Fibroblast of villous mesenchyme (primary cell): ENCODE results near the gene EMC10. TPM values are rescaled to one million over a fixed set of nuclear protein-coding genes. Genes with fewer than 3 reads are reported as not detected.

Experiments used
- DNase-seq: peaks from one replicate; pipeline ENCODE4 v3.0.0-alpha.2; 2010; ENCODE audit warnings: low read depth
- H3K4me3 ChIP-seq: 2 replicates; pipeline ENCODE4 v1.5.1; 2011; ENCODE audit warnings: low read depth, mild to moderate bottlenecking, low read length
- total RNA-seq: library from RNA; depleted of rRNA; stranded (reverse); fragments of >200 nt; gene quantifications from 2 replicates; pipeline ENCODE4 v1.2.3, GENCODE V29; 2012
- TF ChIP-seq, protein P1 (sequence below): IDR thresholded peaks from 2 replicates; pipeline ENCODE4 v1.5.1; 2012; ENCODE audit warnings: low read depth, mild to moderate bottlenecking, low read length; ENCODE audit not compliant: insufficient read depth

EMC10 gene
- total RNA-seq, 1 donor, result 40.6 TPM

DNA sequence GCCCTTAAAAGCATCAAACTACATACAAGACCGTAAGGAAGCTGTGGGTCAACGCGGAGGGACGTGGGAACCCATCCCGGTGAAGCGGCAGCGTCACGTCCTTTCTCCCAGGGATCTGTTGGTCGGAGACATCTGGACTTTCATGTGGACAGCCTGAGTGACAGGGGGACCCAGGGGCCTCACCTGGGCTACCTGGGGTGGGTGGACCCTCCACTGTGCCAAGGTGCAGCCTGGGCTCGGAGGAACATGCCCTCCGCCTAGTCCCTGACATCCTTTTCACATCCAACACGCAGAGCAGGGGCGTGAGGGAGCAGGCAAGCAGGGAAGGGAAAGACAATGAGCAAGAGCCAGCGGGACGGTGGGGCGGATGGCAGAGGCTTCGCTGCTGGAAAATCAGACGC is 14.1 kb downstream of the EMC10 start:
- TF ChIP-seq, protein P1, sequence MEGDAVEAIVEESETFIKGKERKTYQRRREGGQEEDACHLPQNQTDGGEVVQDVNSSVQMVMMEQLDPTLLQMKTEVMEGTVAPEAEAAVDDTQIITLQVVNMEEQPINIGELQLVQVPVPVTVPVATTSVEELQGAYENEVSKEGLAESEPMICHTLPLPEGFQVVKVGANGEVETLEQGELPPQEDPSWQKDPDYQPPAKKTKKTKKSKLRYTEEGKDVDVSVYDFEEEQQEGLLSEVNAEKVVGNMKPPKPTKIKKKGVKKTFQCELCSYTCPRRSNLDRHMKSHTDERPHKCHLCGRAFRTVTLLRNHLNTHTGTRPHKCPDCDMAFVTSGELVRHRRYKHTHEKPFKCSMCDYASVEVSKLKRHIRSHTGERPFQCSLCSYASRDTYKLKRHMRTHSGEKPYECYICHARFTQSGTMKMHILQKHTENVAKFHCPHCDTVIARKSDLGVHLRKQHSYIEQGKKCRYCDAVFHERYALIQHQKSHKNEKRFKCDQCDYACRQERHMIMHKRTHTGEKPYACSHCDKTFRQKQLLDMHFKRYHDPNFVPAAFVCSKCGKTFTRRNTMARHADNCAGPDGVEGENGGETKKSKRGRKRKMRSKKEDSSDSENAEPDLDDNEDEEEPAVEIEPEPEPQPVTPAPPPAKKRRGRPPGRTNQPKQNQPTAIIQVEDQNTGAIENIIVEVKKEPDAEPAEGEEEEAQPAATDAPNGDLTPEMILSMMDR, result no peak
- DNase-seq, result no peak
- H3K4me3 ChIP-seq, result no peak overlapping the region

DNA sequence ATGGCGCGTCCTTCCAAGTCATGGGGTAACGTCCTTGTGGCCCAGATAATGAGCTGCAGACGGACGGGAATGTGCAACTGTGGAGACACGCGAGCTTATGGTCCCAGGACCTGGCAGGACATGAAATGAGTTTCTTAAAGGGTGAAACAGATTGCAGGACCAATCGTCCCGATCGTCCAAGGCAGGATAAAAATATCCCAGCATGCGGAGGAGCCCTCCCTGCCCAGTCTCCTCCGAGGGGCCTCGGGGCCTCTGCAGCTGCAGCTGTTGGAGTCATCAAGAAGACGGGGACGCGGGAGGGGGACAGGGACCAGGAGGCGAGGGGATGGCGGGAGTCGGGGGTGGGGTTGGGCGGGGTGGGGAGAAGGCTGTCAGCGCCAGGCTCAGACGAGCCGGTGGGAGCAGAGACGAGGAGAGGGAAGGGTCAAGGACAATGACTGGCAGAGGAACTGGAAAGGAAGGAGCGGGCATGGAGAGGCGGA is 14.7 kb downstream of the EMC10 start:
- TF ChIP-seq, protein P1, result no peak
- no peak overlapping the region for H3K4me3 ChIP-seq
- DNase-seq, result no peak

DNA sequence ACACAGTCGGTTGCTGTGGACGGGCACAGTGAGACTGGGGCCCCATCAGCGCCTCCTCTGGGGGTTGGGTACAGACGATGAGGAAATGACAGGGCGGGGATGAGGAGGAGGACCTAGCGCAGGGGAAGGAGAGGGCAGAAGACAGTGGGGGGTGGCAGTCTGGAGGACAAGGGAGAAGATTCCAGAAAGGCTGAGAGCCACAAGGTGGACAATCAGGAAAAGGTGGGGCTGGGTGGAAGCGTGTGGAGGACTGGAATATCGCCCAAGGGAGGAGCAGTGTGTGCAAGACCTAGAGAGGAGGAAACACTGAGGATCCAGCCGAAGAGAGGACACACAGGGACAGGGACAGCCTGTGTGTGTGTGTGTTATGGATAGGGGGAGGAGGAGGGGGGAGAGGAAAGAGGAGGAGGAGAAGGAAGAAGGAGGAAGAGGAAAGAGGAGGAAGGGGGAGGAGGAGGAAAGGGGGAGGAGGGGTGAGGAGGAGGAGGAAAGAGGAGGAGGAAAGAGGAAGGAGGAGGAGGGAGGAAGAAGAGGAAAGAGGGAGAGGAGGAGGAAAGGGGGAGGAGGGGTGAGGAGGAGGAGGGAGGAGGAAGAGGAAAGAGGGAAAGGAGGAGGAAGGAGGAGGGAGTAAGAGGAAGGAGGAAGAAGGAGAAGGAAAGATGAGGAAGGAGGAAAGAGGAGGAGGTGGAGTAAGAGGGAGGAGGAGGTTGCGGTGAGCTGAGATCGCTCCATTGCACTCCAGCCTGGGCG is 16.2 kb downstream of the EMC10 start:
- TF ChIP-seq, protein P1, result no peak
- DNase-seq, result no peak
- H3K4me3 ChIP-seq, result no peak overlapping the region

DNA sequence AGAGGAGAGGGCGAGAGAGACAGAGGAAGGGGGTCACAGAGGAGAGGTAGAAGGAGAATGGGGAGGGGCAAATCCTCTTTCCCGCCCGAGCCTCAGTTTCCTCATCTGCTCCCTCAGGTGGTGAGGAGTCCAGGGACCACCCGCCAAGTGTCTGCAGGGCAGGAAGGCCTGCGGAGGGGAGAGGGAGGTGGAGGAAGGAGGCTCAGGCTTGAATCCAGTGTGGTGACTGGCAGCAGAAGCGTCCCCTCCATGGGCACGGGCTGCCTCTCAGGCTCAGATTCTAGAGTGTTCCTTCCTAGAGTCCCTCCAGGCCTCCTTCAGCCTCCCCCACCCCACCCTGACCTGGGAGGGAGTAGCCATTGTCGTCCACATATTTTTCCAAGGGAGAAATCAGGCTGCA is 16.9 kb downstream of the EMC10 start:
- no peak overlapping the region for H3K4me3 ChIP-seq
- DNase-seq, result no peak
- TF ChIP-seq, protein P1, result no peak

DNA sequence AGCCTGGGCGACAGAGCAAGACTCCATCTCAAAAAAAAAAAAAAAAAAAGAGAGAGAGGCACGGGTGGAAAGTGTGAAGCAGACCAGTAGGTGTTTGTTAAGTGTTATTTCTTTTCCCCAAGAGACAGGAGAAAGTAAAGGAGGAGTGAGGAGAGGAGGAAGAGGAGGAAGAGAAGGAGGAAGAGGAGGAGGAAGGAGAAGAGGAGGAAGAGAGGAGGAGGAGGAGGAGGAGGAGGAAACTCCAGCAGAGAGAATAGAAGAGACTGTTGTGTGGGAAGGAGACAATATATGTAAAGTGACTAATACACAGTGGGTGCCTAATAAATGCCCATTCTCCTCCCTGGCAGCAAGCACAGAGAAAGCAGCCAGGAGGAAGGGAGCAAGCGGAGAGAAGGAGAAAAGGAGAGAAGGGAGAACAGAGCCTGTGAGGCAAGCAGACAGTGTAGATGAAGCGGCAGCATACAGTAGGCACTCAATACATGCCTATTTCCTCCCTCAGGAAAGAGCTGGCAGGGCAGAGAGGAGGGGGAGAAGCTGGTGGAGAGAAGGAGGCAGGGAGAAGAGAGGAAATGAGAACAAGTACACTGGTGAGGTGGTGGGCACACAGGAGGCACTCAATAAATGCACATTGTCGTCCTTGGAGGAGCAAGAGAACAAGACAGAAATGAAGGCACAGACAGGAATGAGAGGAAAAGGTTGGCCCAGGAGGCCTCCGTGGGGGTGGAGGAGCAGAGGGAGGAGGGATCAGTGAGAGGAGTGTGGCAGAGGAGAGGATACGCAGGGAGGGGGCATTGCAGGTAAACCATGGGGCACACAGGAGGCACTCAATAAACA is 18.1 kb downstream of the EMC10 start:
- H3K4me3 ChIP-seq, result no peak overlapping the region
- TF ChIP-seq, protein P1, result no peak

DNA sequence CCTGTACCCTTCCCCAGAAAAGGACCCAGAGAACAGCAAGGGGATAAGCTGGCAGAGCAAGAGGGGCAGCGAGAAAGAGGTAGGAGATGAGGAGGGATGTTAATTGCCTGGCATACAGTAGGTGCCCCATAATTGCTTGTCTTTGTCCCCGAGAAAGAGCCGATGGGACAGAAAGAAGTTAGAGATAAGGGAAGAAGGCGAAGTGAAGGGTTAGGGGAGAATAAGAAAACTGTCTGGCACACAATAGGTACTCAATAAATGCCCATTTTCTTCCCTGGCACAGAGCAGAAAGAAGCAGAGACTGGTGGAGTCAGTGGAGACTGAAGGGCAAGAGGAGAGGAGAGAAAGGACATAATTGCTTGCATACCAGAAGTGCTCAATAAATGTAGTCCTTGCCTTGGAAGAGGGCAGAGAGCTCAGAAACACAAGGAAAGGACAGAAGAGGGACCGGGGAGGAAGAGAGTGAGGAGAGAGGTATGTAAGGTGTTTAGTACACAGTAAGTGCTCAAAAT is 18.8 kb downstream of the EMC10 start:
- TF ChIP-seq, protein P1, result no peak
- no peak for DNase-seq
- H3K4me3 ChIP-seq, result no peak overlapping the region

More for the DNA sequence above, 18.1 kb downstream of the EMC10 start:
- no peak for DNase-seq
